GM23338 (cell line): ENCODE measurements around the gene IL6.

Source experiments
- CREB1 ChIP-seq: fragments of 250-450 bp; sonication (Bioruptor Pico); IDR thresholded peaks from 2 replicates; pipeline ENCODE4 v1.5.0; 2020; ENCODE audit warnings: low read depth, mild to moderate bottlenecking, moderate library complexity
- CTCF ChIP-seq, 2 experiments: fragments of 200-600 bp in 1 of 2; sonication (generic) in 1 of 2; conservative IDR thresholded peaks; 2 replicates each; pipeline versions ENCODE4 v1.5.1 to v1.6.1; 2016 to 2017; ENCODE audit warnings: antibody characterized with exemption in 2 of 2, low read depth in 2 of 2, mild to moderate bottlenecking in 2 of 2, moderate library complexity in 1 of 2
- ETS1 ChIP-seq: IDR thresholded peaks from 2 replicates; pipeline ENCODE4 v1.6.1; 2016; ENCODE audit warnings: antibody characterized with exemption
- EZH2 ChIP-seq: fragments of 200-600 bp; sonication (generic); IDR thresholded peaks from one replicate; pipeline ENCODE4 v1.8.0; 2017; ENCODE audit warnings: antibody characterized with exemption, mild to moderate bottlenecking, low read depth; ENCODE audit not compliant: unreplicated experiment
- EZH2phosphoT487 ChIP-seq: fragments of 200-600 bp; sonication (generic); IDR thresholded peaks from one replicate; pipeline ENCODE4 v1.8.1; 2018; ENCODE audit warnings: antibody characterized with exemption; ENCODE audit not compliant: unreplicated experiment
- JUNB ChIP-seq: IDR thresholded peaks from one replicate; pipeline ENCODE4 v1.6.1; 2016; ENCODE audit warnings: antibody characterized with exemption; ENCODE audit not compliant: unreplicated experiment
- NANOG ChIP-seq: IDR thresholded peaks from 2 replicates; pipeline ENCODE4 v1.6.1; 2016; ENCODE audit warnings: antibody characterized with exemption, borderline replicate concordance
- POLR2AphosphoS5 ChIP-seq: IDR thresholded peaks from 2 replicates; pipeline ENCODE4 v1.6.1; 2016; ENCODE audit warnings: antibody characterized with exemption, low read depth
- REST ChIP-seq: IDR thresholded peaks from one replicate; pipeline ENCODE4 v1.6.1; 2018; ENCODE audit warnings: antibody characterized with exemption; ENCODE audit not compliant: unreplicated experiment
- STAT1 ChIP-seq: IDR thresholded peaks from one replicate; pipeline ENCODE4 v1.6.1; 2016; ENCODE audit warnings: antibody characterized with exemption; ENCODE audit not compliant: unreplicated experiment
- ZNF114 ChIP-seq: fragments of 250-450 bp; sonication (Bioruptor Pico); IDR thresholded peaks from 2 replicates; pipeline ENCODE4 v1.5.0; 2020; ENCODE audit warnings: mild to moderate bottlenecking, moderate library complexity
- ZNF462 ChIP-seq: fragments of 250-450 bp; sonication (Bioruptor Pico); IDR thresholded peaks from 2 replicates; pipeline ENCODE4 v1.5.0; 2020; ENCODE audit warnings: mild to moderate bottlenecking, moderate library complexity

GRCh38 chr7:22681852-22682657 is 44.9 kb upstream of the IL6 start:
- TF ChIP-seq CTCF (conservative IDR thresholded peaks at IDR 0.05; ENCODE audit: low read depth in 2 of 2), result no peak
- TF ChIP-seq POLR2AphosphoS5, result no peak
- no peak for TF ChIP-seq EZH2phosphoT487
- TF ChIP-seq EZH2, result no peak
- TF ChIP-seq REST, result no peak
- no peak for TF ChIP-seq JUNB
- TF ChIP-seq CREB1 (CRISPR knock-in tag), result no peak
- TF ChIP-seq NANOG, result no peak
- TF ChIP-seq STAT1, result no peak
- no peak for TF ChIP-seq ETS1
- TF ChIP-seq ZNF462 (CRISPR knock-in tag), result no peak
- TF ChIP-seq ZNF114 (CRISPR knock-in tag), result no peak
